GM18505 (cell line): Measurements from ENCODE around the gene SCGB3A2.

Source experiments
- ATAC-seq: cut with Tn5 transposase; IDR thresholded peaks from one replicate; pipeline ENCODE4 v1.9.1; 2021; ENCODE audit not compliant: unreplicated experiment
- POLR2A ChIP-seq: IDR thresholded peaks from 4 replicates; pipeline ENCODE4 v1.6.1; 2011; ENCODE audit warnings: borderline replicate concordance; ENCODE audit not compliant: insufficient read depth, insufficient read length; ENCODE audit errors: extremely low read depth

The SCGB3A2 gene

GRCh38 chr5:147878066-147878759 lies at the start of gene SCGB3A2:
TSS of gene SCGB3A2 (plus strand) at chr5:147878711. CDS start at chr5:147878804, 93 bp downstream.
- no peak for ATAC-seq
- no peak for TF ChIP-seq POLR2A

- ATAC-seq, result no peak
- no peak for TF ChIP-seq POLR2A
These were observed 48.5 kb upstream of the SCGB3A2 start for GRCh38 chr5:147830035-147830434.

GRCh38 chr5:147831465-147831864 lies 47.0 kb upstream of the SCGB3A2 start, which contains the start of gene SPINK1:
TSS of gene SPINK1 (minus strand) at chr5:147831671. CDS start at chr5:147831577, 94 bp downstream.
- no peak for TF ChIP-seq POLR2A

GRCh38 chr5:147832541-147832940 lies 46.0 kb upstream of the SCGB3A2 start:
- ATAC-seq, result no peak

More at GRCh38 chr5:147831465-147831864, 47.0 kb upstream of the SCGB3A2 start, which contains the start of gene SPINK1:
- no peak for ATAC-seq

GRCh38 chr5:147835386-147835798 lies 43.1 kb upstream of the SCGB3A2 start:
- TF ChIP-seq POLR2A, result no peak
- ATAC-seq, result no peak

More at GRCh38 chr5:147832541-147832940, 46.0 kb upstream of the SCGB3A2 start:
- TF ChIP-seq POLR2A, result no peak

GRCh38 chr5:147836439-147836838 lies 42.1 kb upstream of the SCGB3A2 start:
- TF ChIP-seq POLR2A, result no peak
- ATAC-seq, result no peak

GRCh38 chr5:147842869-147843268 lies 35.6 kb upstream of the SCGB3A2 start:
- no peak for TF ChIP-seq POLR2A
- no peak for ATAC-seq

- ATAC-seq, result no peak
- no peak for TF ChIP-seq POLR2A
These were observed 33.7 kb upstream of the SCGB3A2 start for GRCh38 chr5:147844846-147845245.

GRCh38 chr5:147845618-147846017 lies 32.9 kb upstream of the SCGB3A2 start:
- no peak for TF ChIP-seq POLR2A
- ATAC-seq, result no peak

GRCh38 chr5:147849226-147849625 lies 29.3 kb upstream of the SCGB3A2 start:
- ATAC-seq, result no peak
- TF ChIP-seq POLR2A, result no peak

GRCh38 chr5:147851578-147851977 lies 26.9 kb upstream of the SCGB3A2 start:
- no peak for TF ChIP-seq POLR2A

GRCh38 chr5:147852365-147852764 lies 26.1 kb upstream of the SCGB3A2 start:
- no peak for ATAC-seq
- no peak for TF ChIP-seq POLR2A

More at GRCh38 chr5:147851578-147851977, 26.9 kb upstream of the SCGB3A2 start:
- no peak for ATAC-seq

GRCh38 chr5:147853372-147853987 lies 25.0 kb upstream of the SCGB3A2 start:
- no peak for TF ChIP-seq POLR2A

GRCh38 chr5:147854331-147854730 lies 24.2 kb upstream of the SCGB3A2 start:
- TF ChIP-seq POLR2A, result no peak
- ATAC-seq, result no peak

More at GRCh38 chr5:147853372-147853987, 25.0 kb upstream of the SCGB3A2 start:
- no peak for ATAC-seq
